Left renal pelvis (tissue), 4 donors: Measurements from ENCODE around the gene ZNF519. TPM values are rescaled to one million over a fixed set of nuclear protein-coding genes. Genes with fewer than 3 reads are reported as not detected.

Source experiments
- DNase-seq, 4 donors: peaks; one replicate each; pipeline ENCODE4 v3.0.0-alpha.2; 2013; ENCODE audit warnings: low read depth in 4 of 4, low spot score in 3 of 4
- polyA plus RNA-seq, 4 donors: library from polyadenylated mRNA; unstranded; fragments of 120-200 nt; gene quantifications; one replicate each; pipeline ENCODE4 v1.2.1, GENCODE V29; 2013; ENCODE audit not compliant: insufficient read length in 4 of 4

ZNF519 gene
- polyA plus RNA-seq, 4 donors: 10.4 to 15.9 (median 13.5) TPM

- no peak for DNase-seq
Measured at GRCh38 chr18:14100503-14101286, 31.5 kb downstream of the ZNF519 start.

GRCh38 chr18:14098428-14098827, 33.8 kb downstream of the ZNF519 start:
- DNase-seq: no peak

GRCh38 chr18:14097761-14098160, 34.5 kb downstream of the ZNF519 start:
- DNase-seq: no peak

DNA sequence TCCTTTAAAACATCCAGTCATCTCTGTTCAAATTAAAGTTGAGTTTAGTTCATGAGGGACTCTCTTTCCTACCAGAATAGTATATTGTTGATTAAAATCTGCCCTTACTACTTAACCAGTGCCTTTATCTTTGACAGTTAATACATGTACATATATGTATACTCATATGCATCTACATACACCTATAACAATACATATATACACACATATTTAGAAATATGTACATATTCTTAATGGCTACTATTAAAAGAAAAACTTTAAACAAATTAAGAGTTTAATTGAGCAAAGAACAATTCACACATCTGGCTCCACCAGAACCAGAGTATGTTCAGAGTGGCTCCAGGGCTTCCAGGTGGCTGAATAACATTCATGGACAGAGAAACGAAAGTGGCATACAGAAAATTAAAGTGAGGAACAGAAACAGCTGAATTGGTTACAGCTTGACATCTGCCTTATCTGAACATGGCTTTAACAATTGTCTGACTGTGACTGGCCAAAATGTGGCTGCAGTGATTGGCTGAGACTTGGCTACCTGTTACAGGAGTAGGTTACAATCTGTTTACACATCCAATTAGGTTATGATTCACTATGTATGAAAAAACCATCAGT, 38.8 kb downstream of the ZNF519 start:
- no peak for DNase-seq

DNA sequence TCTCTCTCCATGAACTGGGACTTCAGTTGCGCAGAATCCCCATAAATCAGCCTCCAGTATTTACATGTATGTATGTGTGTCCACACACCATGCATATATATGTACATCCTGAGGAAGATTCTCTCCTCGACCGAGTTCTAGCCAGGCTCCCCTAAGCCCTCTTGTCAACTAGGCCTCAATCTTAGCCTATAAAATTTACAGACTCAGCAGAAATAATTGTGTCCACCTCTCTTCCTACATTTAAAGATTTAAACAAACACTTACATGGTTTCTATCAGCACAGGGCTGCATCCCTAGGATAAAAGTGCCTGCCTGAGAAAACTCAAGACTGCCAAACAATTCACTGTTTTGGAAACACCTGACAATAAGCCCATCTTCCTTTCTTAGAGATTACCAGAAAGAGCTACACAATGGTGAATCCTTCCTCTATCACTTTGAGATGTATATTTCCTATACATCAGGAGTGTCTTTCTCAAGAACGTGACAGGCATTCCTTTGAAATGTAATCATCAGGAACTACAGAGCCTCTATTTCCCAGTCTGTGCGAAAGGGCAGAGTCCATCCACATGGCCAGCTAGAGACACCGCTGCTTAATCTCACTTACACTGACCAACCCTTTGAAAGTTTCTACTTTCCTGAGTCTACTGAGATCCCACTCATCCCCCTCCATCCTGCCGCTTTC, 39.5 kb downstream of the ZNF519 start:
- no peak for DNase-seq

- DNase-seq: no peak
Measured at GRCh38 chr18:14089781-14090180, 42.5 kb downstream of the ZNF519 start.

- no peak for DNase-seq
Measured at GRCh38 chr18:14089191-14089590, 43.0 kb downstream of the ZNF519 start.

DNA sequence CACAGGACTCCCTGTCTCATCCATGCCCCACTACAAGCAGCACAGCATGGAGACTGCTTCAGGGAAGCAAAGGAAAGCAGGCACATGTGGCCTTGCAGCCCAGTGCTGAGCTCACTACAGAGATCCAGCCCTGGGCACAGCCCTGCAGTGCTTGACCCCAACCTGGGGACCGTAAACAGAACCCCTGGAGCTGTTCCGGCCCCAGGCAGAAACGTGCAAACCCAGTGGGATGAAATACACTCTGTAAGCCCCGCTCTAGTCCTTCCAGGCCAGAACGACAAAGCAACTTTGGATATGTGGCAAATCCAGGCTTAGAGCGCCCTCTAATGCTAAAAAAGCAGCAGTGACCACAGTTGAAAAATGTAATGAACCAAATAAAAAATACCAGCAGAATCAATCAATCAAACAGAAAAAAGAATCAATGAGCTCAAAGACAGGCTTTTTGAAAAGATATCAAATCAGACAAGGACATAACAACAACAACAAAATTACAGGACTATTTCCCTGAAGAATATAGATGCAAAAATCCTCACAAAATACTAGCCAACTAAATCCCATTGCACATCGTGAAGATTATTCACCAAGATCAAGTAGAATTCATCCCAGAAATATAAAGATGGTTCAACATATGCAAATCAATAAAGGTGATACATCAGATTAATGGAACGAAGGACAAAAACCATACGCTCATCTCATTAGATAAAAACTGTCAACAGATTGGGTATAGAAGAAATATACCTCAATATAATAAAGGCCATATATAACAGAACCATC, 45.6 kb downstream of the ZNF519 start:
- DNase-seq: peak; percentile 10 to 42 (median 30)

DNA sequence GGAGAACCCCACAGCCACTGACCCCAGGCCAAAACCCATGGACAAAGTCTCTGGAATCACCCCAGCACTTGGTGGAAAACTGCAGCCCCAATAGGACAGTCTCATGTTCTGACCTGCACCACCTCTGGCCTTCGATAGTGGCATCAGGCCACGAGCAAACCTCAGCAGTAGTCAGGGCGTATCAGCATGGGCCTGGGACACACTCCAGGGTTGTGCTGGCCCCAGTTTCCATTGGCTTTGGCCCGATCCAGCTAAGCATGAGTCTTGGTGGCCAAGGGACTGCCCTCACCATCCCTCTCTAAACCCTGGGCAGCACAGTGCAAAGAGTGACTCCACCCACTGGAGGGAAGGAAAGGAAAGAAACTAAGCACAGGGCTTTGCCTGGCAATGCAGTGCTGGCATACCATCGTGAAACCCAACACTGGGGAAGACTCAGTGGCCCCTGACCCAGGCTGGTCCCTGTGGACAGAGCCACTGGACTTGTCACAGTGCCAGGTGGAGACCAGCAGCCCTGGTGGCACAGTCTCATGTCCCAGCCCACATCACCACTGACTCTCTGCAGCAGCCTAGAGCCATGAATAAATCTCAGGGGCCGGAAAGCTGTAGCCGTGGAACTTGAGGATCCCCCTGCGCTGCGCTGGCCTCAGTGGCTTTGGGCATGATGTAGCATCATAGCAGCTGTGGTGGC, 46.3 kb downstream of the ZNF519 start:
- no peak for DNase-seq

DNA sequence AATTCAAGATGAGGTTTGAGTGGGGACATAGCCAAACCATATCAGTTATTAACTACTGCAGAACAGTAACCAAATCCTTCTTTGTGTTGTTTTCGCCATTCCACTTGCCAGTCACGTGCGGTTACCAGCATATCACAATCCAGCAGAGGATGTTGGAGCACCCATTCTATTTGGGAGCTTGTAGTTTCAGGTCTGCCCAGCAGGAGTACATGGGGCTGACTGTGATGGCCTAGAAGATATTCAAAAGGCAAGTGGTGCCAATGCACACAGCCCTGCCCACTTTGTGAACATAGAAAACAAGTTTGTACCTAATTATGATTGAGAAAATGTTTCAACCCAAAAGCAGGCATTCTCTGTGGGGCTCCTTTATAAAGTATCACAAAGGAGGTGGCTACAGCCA, 57.0 kb downstream of the ZNF519 start:
- no peak for DNase-seq

DNA sequence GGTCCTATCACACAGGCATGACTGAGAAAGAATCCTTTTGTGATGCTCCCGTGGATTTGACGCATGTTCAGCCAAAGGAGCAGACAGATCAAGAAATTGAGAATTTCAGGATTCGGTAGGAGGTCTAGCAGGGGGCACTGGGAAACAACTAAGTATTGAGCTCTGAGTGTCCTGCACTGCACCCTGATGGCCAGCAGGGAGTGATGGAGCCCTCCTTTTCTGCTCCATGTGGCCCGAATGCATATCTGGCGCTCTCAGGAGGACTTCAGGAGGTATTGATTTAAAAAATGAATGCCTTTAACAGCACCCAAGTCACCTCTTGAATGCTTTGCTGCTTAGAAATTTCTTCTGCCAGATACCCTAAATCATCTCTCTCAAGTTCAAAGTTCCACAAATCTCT, 58.0 kb downstream of the ZNF519 start:
- DNase-seq: no peak

DNA sequence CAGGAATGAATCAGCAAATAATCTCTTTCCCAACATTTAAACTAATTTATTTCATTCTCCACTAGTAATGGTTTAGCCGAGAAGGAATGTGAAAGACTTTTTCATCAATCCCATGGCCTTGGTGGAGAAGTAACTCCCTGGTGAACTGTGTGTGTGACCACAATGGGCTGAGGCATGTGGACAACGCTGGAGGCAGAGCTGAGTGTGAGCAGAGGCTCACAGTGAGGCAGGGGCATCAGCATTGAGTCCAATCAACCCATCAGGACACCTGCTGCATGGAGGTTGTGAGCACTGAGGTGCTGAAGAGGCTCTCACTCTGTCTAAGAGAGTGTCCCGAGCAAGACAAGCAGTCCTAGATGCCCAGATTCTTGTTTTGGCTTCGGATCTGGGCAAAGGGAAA, 78.6 kb downstream of the ZNF519 start:
- DNase-seq: no peak

Other genes starting within 250 kb of the ZNF519 start
- under 1 TPM in 1 of 4 donors, not detected in 3; 0.09 TPM for gene MC2R, start 216.9 kb downstream of the ZNF519 start, polyA plus RNA-seq